GM12878 (cell line): ENCODE measurements around the gene S100A10. TPM values are rescaled to one million over a fixed set of nuclear protein-coding genes. Genes with fewer than 3 reads are reported as not detected.

Experiments
- ATAC-seq: fragments of 200-7000 bp; cut with Tn5 transposase; 3 replicates; pipeline ENCODE4 v1.9.1; 2020; ENCODE audit warnings: mild to moderate bottlenecking, moderate library complexity
- BruUV-seq: library from RNA; stranded (reverse); fragments of 400-500 nt; replicated peaks from 2 replicates; lab custom pipeline; 2021; lab: Mats Ljungman, UMichigan
- CTCF ChIA-PET: fragments of 300-600 bp; sonication (Branson Sonifier 250); formaldehyde crosslinking; extraction: SDS; loops from one replicate; lab custom pipeline; 2021; ENCODE audit warnings: inconsistent platforms; lab: Yijun Ruan, JAX
- POLR2A ChIA-PET: fragments of 350-600 bp; formaldehyde crosslinking; extraction: SDS; loops from one replicate; lab custom pipeline; 2021; ENCODE audit warnings: inconsistent platforms; lab: Charles Lee
- RAD21 ChIA-PET: fragments of 300-600 bp; sonication (Branson Sonifier 250); formaldehyde crosslinking; loops from one replicate; lab custom pipeline; 2023; ENCODE audit warnings: antibody characterized with exemption; ENCODE audit not compliant: unreplicated experiment; lab: Charles Lee
- SMC1A ChIA-PET: fragments of 300-600 bp; sonication (Branson Sonifier 250); formaldehyde crosslinking; loops from one replicate; lab custom pipeline; 2023; ENCODE audit not compliant: unreplicated experiment, uncharacterized antibody; lab: Charles Lee
- DNase-seq: peaks from one replicate; pipeline ENCODE4 v3.0.0-alpha.2; 2011; ENCODE audit warnings: low read depth, low spot score
- FAIRE-seq: peaks from 3 replicates; lab custom pipeline; 2011; peaks lifted over from hg19 to GRCh38; lab: Jason Lieb, UNC
- H2AFZ ChIP-seq: 2 replicates; pipeline ENCODE4 v1.6.0; 2011; ENCODE audit warnings: low read depth, low read length, control low read depth; ENCODE audit not compliant: control insufficient read depth
- H3K27ac ChIP-seq: 2 replicates; pipeline ENCODE4 v1.5.1; 2011; ENCODE audit warnings: control low read depth; ENCODE audit not compliant: control insufficient read depth, insufficient read depth
- H3K27me3 ChIP-seq, 2 experiments: replicated peaks in 1 of 2; 2 replicates each; pipeline versions ENCODE4 v1.6.0 to v1.6.1; 2011; ENCODE audit warnings: low read length in 1 of 2; ENCODE audit not compliant: control insufficient read depth in 2 of 2, insufficient read depth in 2 of 2
- H3K36me3 ChIP-seq, 2 experiments: 2 replicates each; pipeline ENCODE4 v1.5.1; 2011; ENCODE audit warnings: low read length in 1 of 2; ENCODE audit not compliant: control insufficient read depth in 2 of 2, insufficient read depth in 2 of 2
- H3K4me1 ChIP-seq: 2 replicates; pipeline ENCODE4 v1.6.1; 2011; ENCODE audit warnings: mild to moderate bottlenecking, low read length, moderate library complexity, mixed read lengths; ENCODE audit not compliant: control insufficient read depth, insufficient read depth
- H3K4me2 ChIP-seq: 2 replicates; pipeline ENCODE4 v1.6.0; 2011; ENCODE audit warnings: control low read depth; ENCODE audit not compliant: control insufficient read depth, insufficient read depth
- H3K4me3 ChIP-seq: fragments of 200-600 bp; sonication (generic); 2 replicates; pipeline ENCODE4 v1.5.1; 2016
- H3K79me2 ChIP-seq: 2 replicates; pipeline ENCODE4 v1.6.0; 2011; ENCODE audit warnings: low read length; ENCODE audit not compliant: control insufficient read depth, insufficient read depth
- H3K9ac ChIP-seq: 2 replicates; pipeline ENCODE4 v1.8.0; 2011; ENCODE audit warnings: low read length, control low read depth, mixed read lengths; ENCODE audit not compliant: control insufficient read depth, insufficient read depth
- H3K9me3 ChIP-seq: replicated peaks from 3 replicates; pipeline ENCODE4 v1.5.1; 2011; ENCODE audit warnings: mild to moderate bottlenecking, low read length; ENCODE audit not compliant: control insufficient read depth, insufficient read depth
- H4K20me1 ChIP-seq: 2 replicates; pipeline ENCODE4 v1.6.0; 2011; ENCODE audit not compliant: control insufficient read depth, insufficient read depth
- BHLHE40 ChIP-seq, 2 experiments: fragments of 450-650 bp in 1 of 2; IDR thresholded peaks; 2 replicates each; pipeline ENCODE4 v1.6.1; 2011 to 2017; ENCODE audit warnings: low read depth in 2 of 2, borderline replicate concordance in 1 of 2, improper control_type of control experiment in 1 of 2, low read length in 1 of 2, mild to moderate bottlenecking in 1 of 2
- CHD4 ChIP-seq: fragments of 200-600 bp; sonication (generic); IDR thresholded peaks from 2 replicates; pipeline ENCODE4 v1.6.1; 2016; ENCODE audit warnings: mild to moderate bottlenecking
- EGR1 ChIP-seq, 2 experiments: IDR thresholded peaks; 1 replicate in 1 of 2; 2 replicates in 1 of 2; pipeline ENCODE4 v1.6.1; 2011 to 2012; ENCODE audit warnings: low read depth in 2 of 2, low read length in 2 of 2, borderline replicate concordance in 1 of 2, mild to moderate bottlenecking in 1 of 2, moderate library complexity in 1 of 2
- GABPA ChIP-seq: IDR thresholded peaks from 2 replicates; pipeline ENCODE4 v1.6.1; 2014; ENCODE audit warnings: antibody characterized with exemption, low read depth, mild to moderate bottlenecking, inconsistent platforms
- KAT2A ChIP-seq: conservative IDR thresholded peaks from 2 replicates; pipeline ENCODE4 v1.6.1; 2011; ENCODE audit warnings: low read depth, low read length; ENCODE audit not compliant: control insufficient read depth
- MTA3 ChIP-seq: IDR thresholded peaks from 2 replicates; pipeline ENCODE4 v1.6.1; 2012; ENCODE audit warnings: low read length, inconsistent platforms, borderline replicate concordance
- POLR2AphosphoS5 ChIP-seq: IDR thresholded peaks from 2 replicates; pipeline ENCODE4 v1.6.1; 2011; ENCODE audit warnings: mild to moderate bottlenecking, low read length, inconsistent platforms
- RAD51 ChIP-seq: fragments of 450-650 bp; IDR thresholded peaks from 2 replicates; pipeline ENCODE4 v1.6.1; 2016; ENCODE audit warnings: moderate library complexity, mild to moderate bottlenecking, inconsistent platforms
- USF1 ChIP-seq: IDR thresholded peaks from 2 replicates; pipeline ENCODE4 v1.6.1; 2011; ENCODE audit warnings: borderline replicate concordance, low read depth, mild to moderate bottlenecking, moderate library complexity, mixed read lengths, low read length; ENCODE audit not compliant: insufficient read depth; ENCODE audit errors: extremely low read length
- ZBTB40 ChIP-seq: fragments of 450-650 bp; IDR thresholded peaks from 2 replicates; pipeline ENCODE4 v1.6.1; 2016; ENCODE audit warnings: mild to moderate bottlenecking, moderate library complexity, borderline replicate concordance
- ZNF384 ChIP-seq: IDR thresholded peaks from 2 replicates; pipeline ENCODE4 v1.6.1; 2012; ENCODE audit warnings: low read depth, mild to moderate bottlenecking, low read length, improper control_type of control experiment, borderline replicate concordance
- WGBS: methylation state at CpG from one replicate; pipeline ENCODE4 v1.1.6; 2016; ENCODE audit warnings: low lambda C conversion rate; ENCODE audit not compliant: insufficient replicate concordance, insufficient coverage; ENCODE audit errors: missing lambda C conversion rate; 5-methylcytosine and 5-hydroxymethylcytosine counted together
- in situ Hi-C: fragments of 300-500 bp; cut with MboI; formaldehyde crosslinking; loops from 9 replicates; pipeline ENCODE4 v1.14.3; 2018; ENCODE audit warnings: mixed read lengths
- intact Hi-C: fragments of 100-400 bp; cut with micrococcal nuclease; formaldehyde crosslinking; loops from one replicate; pipeline ENCODE4 v1.14.2; 2022; ENCODE audit not compliant: unreplicated experiment
- polyA plus RNA-seq, 11 experiments: library from polyadenylated mRNA; depleted of rRNA in 4 of 11; unstranded in 6 of 11; stranded (reverse) in 5 of 11; fragments of >200 nt; fragmentation: Nextera tagmentation in 4 of 11; fragmentation: Illumina TruSeq in 1 of 11; extraction: Ambion mirVana in 4 of 11; extraction: Trizol in 1 of 11; gene quantifications; 1 replicate in 1 of 11; 2 replicates in 10 of 11; pipeline versions ENCODE4 v1.2.1 to v1.2.3, GENCODE V29; 2011 to 2016; ENCODE audit warnings: inconsistent platforms in 2 of 11, missing spikeins in 2 of 11, low read depth in 1 of 11
- total RNA-seq, 4 experiments: library from RNA; depleted of rRNA in 3 of 4; stranded (reverse); fragments of >200 nt in 3 of 4; fragmentation: Illumina TruSeq in 1 of 4; extraction: Trizol in 1 of 4; gene quantifications; 2 replicates each; pipeline versions ENCODE4 v1.2.1 to v1.2.3, GENCODE V29; 2013 to 2021
- TF ChIP-seq, protein P1 (sequence below): fragments of 450-650 bp; formaldehyde crosslinking; IDR thresholded peaks from 2 replicates; pipeline ENCODE4 v1.5.0; 2022; ENCODE audit warnings: mild to moderate bottlenecking, missing genetic modification characterization

S100A10 gene
- total and polyA plus RNA-seq, 10 of the 15 experiments (the other 5 are each of a cell fraction or from before 2014, with no cell fraction given) = 0.18 to 2.8 (median 0.61) TPM; not detected in 2

GRCh38 chr1:151993084-151993733 is 450 bp downstream of the S100A10 start:
- DNase-seq (no peak), ATAC-seq (peak; percentile 16; the same call in 1 of the 3 replicates), FAIRE-seq (no peak)
- Histone ChIP-seq H3K4me1 (peaks cover 11% of the 10 kb centered on the region; the same call in 1 of the 2 replicates), H3K27ac (no peak overlapping the region), H4K20me1 (no peaks in the 10 kb centered on the region), H3K27me3 (peaks cover 17 to 37% of the 10 kb centered on the region in 2 experiments), H3K9me3 (no peaks in the 10 kb centered on the region), H3K9ac (no peak overlapping the region), H3K36me3 (no peaks in the 10 kb centered on the region), H3K4me2 (peak overlapping the region; percentile 74), H2AFZ (peak overlapping the region; percentile 29), H3K4me3 (peak overlapping the region; percentile 47; the same call in 1 of the 2 replicates), H3K79me2 (no peaks in the 10 kb centered on the region)
- in situ Hi-C loops (no loop called here), intact Hi-C loops (no loop called here)
- ChIA-PET POLR2A (no interaction called here), SMC1A (interaction anchor here (1.0 kb wide), 1 partner anchor 25 kb away, joined by 3 read pairs; no protein-coding TSS in a partner anchor), RAD21 (no interaction called here), CTCF (interaction anchor here (1.5 to 2.1 kb wide), 3 partner anchors 9 to 25 kb away, joined by 3 to 11 read pairs (median 4); no protein-coding TSS in a partner anchor)
- BruUV-seq = no TSS peak
- WGBS = 1% methylated on average over 43 of the region's 50 CpGs
- no peak for TF ChIP-seq RAD51
- no peak for TF ChIP-seq BHLHE40 (IDR thresholded peaks at IDR 0.05; ENCODE audit: borderline replicate concordance in 1 of 2, low read depth in 2 of 2, low read length in 1 of 2)
- TF ChIP-seq EGR1 (IDR thresholded peaks at IDR 0.05; ENCODE audit: borderline replicate concordance in 1 of 2, low read depth in 2 of 2, low read length in 2 of 2) = no peak
- no peak for TF ChIP-seq KAT2A
- no peak for TF ChIP-seq CHD4
- no peak for TF ChIP-seq USF1
- no peak for TF ChIP-seq GABPA
- no peak for TF ChIP-seq ZNF384
- no peak for TF ChIP-seq ZBTB40
- TF ChIP-seq MTA3 = no peak
- TF ChIP-seq POLR2AphosphoS5 = no peak
- TF ChIP-seq, protein P1, sequence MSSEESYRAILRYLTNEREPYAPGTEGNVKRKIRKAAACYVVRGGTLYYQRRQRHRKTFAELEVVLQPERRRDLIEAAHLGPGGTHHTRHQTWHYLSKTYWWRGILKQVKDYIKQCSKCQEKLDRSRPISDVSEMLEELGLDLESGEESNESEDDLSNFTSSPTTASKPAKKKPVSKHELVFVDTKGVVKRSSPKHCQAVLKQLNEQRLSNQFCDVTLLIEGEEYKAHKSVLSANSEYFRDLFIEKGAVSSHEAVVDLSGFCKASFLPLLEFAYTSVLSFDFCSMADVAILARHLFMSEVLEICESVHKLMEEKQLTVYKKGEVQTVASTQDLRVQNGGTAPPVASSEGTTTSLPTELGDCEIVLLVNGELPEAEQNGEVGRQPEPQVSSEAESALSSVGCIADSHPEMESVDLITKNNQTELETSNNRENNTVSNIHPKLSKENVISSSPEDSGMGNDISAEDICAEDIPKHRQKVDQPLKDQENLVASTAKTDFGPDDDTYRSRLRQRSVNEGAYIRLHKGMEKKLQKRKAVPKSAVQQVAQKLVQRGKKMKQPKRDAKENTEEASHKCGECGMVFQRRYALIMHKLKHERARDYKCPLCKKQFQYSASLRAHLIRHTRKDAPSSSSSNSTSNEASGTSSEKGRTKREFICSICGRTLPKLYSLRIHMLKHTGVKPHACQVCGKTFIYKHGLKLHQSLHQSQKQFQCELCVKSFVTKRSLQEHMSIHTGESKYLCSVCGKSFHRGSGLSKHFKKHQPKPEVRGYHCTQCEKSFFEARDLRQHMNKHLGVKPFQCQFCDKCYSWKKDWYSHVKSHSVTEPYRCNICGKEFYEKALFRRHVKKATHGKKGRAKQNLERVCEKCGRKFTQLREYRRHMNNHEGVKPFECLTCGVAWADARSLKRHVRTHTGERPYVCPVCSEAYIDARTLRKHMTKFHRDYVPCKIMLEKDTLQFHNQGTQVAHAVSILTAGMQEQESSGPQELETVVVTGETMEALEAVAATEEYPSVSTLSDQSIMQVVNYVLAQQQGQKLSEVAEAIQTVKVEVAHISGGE (CRISPR knock-in tag) = no peak
